Activated T-helper 1 cell treated with anti-CD3 and anti-CD28 coated beads, Interleukin-2, amount 50 U/mL, for 16 hours (primary cell): ENCODE results near the gene EXD3.
"Not testable (repeated sequence)": the region's sequence is repeated elsewhere in the genome, so short reads cannot be mapped to it uniquely, and the experiment has no call there.

ENCODE experiments used
- DNase-seq, 2 donors: peaks; one replicate each; pipeline ENCODE4 v3.0.0-alpha.2; 2020; ENCODE audit warnings: low read depth in 1 of 2, low spot score in 1 of 2

Gene EXD3

GRCh38 chr9:137459152-137459600, 36.2 kb upstream of the EXD3 start, which contains the start of gene NSMF:
Gene NSMF, minus strand, starts transcription at chr9:137459334. Its CDS starts 232 bp downstream, at chr9:137459102.
- DNase-seq, result peak; percentile 84 to 91

- DNase-seq, result no peak
These were observed 35.5 kb upstream of the EXD3 start for GRCh38 chr9:137458194-137459151.

GRCh38 chr9:137457406-137458193, 34.6 kb upstream of the EXD3 start:
- DNase-seq, result no peak

GRCh38 chr9:137456864-137457405, 34.0 kb upstream of the EXD3 start:
- DNase-seq, result no peak

- DNase-seq, result no peak
These were observed 33.3 kb upstream of the EXD3 start for GRCh38 chr9:137456061-137456863.

- no peak for DNase-seq
These were observed 32.5 kb upstream of the EXD3 start for GRCh38 chr9:137455359-137455991.

- DNase-seq, result no peak
These were observed 31.8 kb upstream of the EXD3 start for GRCh38 chr9:137454597-137455358.

GRCh38 chr9:137454145-137454596, 31.2 kb upstream of the EXD3 start:
- DNase-seq, result no peak

GRCh38 chr9:137453643-137454081, 30.7 kb upstream of the EXD3 start:
- peak in 1 of 2 donors; percentile 54 for DNase-seq

- no peak for DNase-seq
These were observed 30.0 kb upstream of the EXD3 start for GRCh38 chr9:137452761-137453642.

GRCh38 chr9:137452006-137452760, 29.2 kb upstream of the EXD3 start:
- DNase-seq, result no peak

- DNase-seq, result not testable (repeated sequence)
These were observed 28.5 kb upstream of the EXD3 start for GRCh38 chr9:137451264-137452005.

- not testable (repeated sequence) for DNase-seq
These were observed 27.7 kb upstream of the EXD3 start for GRCh38 chr9:137450539-137451222.

GRCh38 chr9:137449931-137450538, 27.1 kb upstream of the EXD3 start:
- DNase-seq, result no peak

GRCh38 chr9:137449081-137449844, 26.3 kb upstream of the EXD3 start:
- DNase-seq, result no peak
